Omental fat pad (tissue), 4 donors: Measurements from ENCODE around the gene TAS2R41. TPM values are rescaled to one million over a fixed set of nuclear protein-coding genes. Genes with fewer than 3 reads are reported as not detected.
"Not testable (repeated sequence)": the region's sequence is repeated elsewhere in the genome, so short reads cannot be mapped to it uniquely, and the experiment has no call there.

Experiments used
- ATAC-seq: fragments of 150-250 bp; one replicate; pipeline ENCODE4 v1.9.1; 2016; ENCODE audit warnings: mild to moderate bottlenecking, moderate library complexity; ENCODE audit not compliant: low FRiP score
- DNase-seq: peaks from one replicate; pipeline ENCODE4 v3.0.0-alpha.2; 2019; ENCODE audit warnings: low spot score
- total RNA-seq, 4 donors: library from RNA; depleted of rRNA; stranded (reverse); fragments of >200 nt; gene quantifications; one replicate each; pipeline ENCODE4 v1.1.0, GENCODE V29; 2016
- TF ChIP-seq, protein P1 (sequence below), 3 donors: fragments of 450-650 bp; IDR thresholded peaks; one replicate each; pipeline ENCODE4 v1.5.1; 2016 to 2017; ENCODE audit warnings: antibody characterized with exemption in 3 of 3, mild to moderate bottlenecking in 3 of 3, moderate library complexity in 2 of 3

TAS2R41 gene
- total RNA-seq, 4 donors from 2014 or later, result not detected

DNA sequence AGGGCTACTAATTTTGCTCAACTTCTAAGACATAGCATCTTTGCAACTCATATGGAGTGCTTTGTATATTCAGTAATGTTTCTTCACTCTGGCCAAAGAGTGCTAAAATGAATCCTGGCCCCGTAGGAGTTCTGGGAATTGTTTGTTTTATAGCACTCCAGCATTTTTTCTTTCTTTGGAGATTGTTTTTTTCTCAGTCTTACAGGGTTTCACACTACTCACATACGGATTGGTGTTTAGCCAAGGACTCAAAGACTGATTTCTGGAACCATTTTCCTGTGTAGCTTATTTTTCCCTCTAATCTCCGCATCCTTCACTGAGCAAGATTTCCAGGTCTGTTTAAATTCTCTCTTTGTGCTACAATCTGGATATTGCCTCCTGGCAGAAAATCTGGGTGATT is 6.4 kb downstream of the TAS2R41 start:
- TF ChIP-seq, protein P1, sequence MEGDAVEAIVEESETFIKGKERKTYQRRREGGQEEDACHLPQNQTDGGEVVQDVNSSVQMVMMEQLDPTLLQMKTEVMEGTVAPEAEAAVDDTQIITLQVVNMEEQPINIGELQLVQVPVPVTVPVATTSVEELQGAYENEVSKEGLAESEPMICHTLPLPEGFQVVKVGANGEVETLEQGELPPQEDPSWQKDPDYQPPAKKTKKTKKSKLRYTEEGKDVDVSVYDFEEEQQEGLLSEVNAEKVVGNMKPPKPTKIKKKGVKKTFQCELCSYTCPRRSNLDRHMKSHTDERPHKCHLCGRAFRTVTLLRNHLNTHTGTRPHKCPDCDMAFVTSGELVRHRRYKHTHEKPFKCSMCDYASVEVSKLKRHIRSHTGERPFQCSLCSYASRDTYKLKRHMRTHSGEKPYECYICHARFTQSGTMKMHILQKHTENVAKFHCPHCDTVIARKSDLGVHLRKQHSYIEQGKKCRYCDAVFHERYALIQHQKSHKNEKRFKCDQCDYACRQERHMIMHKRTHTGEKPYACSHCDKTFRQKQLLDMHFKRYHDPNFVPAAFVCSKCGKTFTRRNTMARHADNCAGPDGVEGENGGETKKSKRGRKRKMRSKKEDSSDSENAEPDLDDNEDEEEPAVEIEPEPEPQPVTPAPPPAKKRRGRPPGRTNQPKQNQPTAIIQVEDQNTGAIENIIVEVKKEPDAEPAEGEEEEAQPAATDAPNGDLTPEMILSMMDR (IDR thresholded peaks at IDR 0.05), result no peak
- ATAC-seq (no peak), DNase-seq (no peak)

DNA sequence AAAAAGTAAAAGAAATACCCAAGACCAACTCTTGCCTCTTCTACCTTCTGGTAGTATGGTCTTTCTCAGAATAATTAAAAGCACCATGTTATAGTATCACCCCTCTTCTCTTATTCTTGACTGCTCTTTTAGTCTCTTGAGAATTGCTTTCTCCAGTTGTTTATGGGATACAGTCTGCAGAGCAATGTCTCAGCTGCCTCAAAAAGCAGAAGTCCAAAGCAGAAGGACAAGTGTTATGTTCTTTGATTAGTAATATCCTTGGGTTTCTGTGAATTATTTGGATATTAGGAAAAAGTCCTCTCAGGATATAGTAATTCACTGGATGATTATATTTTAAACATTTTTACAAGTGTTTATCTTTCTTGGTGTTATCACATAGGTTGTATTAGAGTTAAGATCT is 7.4 kb downstream of the TAS2R41 start:
- DNase-seq (no peak), ATAC-seq (no peak)
- TF ChIP-seq, protein P1 (IDR thresholded peaks at IDR 0.05), result no peak

DNA sequence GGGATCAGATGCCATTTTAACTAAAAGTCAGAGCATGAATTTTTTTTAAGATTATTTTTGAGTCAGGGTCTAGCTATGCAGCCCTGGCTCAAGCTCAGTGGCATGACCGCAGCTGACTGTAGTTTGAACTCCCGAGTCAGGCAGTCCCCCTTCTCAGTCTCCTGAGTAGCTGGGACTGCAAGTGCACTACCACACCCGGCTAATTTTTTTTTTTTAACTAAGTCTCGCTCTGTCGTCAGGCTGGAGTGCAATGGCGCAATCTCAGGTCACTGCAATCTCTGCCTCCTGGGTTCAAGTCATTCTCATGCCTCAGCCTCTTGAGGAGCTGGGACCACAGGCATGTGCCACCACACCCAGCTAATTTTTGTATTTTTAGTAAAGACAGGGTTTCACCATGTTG is 7.8 kb downstream of the TAS2R41 start:
- DNase-seq (no peak), ATAC-seq (no peak)
- TF ChIP-seq, protein P1 (IDR thresholded peaks at IDR 0.05), result no peak

DNA sequence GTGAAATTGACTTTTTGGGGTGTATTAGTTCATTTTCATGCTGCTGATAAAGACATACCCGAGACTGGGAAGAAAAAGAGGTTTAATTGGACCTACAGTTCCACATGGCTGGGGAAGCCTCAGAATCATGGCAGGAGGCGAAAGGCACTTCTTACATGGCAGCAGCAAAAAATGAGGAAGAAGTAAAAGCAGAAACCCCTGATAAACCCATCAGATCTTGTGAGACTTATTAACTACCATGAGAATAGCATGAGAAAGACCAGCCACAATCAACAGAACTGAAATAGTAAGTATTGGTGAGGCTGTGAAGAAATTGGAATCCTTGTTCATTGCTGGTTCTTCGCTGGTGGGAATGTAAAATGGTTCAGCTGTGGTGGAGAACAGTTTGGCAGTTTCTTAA is 8.6 kb downstream of the TAS2R41 start:
- not testable (repeated sequence) for DNase-seq, ATAC-seq

DNA sequence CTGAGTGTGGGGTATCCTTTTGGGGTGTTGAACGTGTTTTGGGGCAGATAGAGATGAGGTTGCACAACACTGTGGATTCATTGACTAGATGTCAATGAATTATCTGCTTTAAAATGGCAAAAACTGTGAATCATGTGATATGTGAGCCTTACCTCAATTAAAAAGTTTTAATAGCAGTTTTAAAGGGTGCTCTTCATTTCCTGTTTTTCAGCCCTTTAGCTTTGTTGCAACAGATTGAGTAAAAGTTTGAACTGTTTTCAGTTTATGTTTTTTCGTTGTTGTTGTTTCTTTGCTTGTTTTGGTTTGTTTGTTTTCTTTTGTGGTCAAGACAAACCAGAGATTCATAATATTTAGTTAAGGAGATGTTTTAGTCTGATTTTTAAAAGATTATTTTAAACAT is 9.4 kb downstream of the TAS2R41 start:
- TF ChIP-seq, protein P1 (IDR thresholded peaks at IDR 0.05), result no peak
- no peak for ATAC-seq
- DNase-seq, result no peak

DNA sequence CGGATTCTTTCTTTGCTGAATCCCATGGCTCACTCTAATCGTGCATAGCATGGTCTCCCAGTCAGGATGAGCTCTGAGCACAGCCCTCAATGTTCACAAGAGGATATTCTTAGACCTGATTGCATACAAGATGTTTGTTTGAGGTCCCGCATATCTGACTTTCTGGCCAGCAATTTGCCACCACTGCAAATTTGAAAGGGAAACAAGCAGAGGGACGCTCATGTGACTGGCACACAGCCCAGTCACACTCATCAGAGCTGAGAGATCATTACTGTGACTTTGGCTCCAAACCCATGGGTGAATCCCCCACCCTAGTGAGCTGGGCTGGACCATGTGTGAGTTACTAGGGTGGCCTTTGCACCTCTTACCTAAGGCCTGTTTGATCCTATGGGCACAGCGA is 9.9 kb downstream of the TAS2R41 start:
- ATAC-seq, result no peak
- TF ChIP-seq, protein P1 (IDR thresholded peaks at IDR 0.05), result no peak
- no peak for DNase-seq

DNA sequence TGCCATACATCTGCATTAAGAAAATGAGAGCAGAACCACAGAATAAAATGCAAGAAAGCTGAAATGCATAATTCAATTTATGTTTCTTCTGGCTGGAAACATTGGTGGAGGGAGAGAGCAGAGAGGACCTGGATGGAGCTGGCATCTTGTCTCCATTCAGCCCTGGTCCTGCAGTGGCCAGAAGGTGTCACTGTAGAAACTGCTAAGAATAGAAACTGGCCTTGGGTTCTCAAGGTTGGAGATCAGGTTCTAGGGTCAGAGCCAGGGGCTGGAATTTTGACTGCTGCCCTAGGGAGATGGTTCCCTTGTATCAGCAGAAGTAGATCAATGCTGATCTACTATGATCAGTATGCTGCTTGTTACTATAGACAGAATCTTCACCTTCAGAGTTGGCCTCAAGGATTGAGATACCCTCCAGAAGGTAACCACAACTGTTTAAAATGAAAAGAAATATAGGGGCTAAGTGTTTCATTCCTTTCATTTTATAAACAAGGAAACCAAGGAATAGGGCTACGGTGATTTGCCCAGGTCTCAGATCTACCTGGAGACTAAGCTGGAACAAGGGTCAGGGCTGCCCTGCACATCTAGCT is 13.1 kb downstream of the TAS2R41 start:
- DNase-seq, result no peak
- no peak for ATAC-seq

More for the DNA sequence above, 13.1 kb downstream of the TAS2R41 start:
- TF ChIP-seq, protein P1 (IDR thresholded peaks at IDR 0.05), result no peak
